HEK293 (cell line): ENCODE data around the gene ESR2.

Source experiments
- SCRT1 ChIP-seq: fragments of 450-650 bp; formaldehyde crosslinking; IDR thresholded peaks from 2 replicates; pipeline ENCODE4 v1.5.1; 2016; ENCODE audit warnings: missing biosample characterization, missing genetic modification characterization, borderline replicate concordance
- ZFP69B ChIP-seq: fragments of 450-650 bp; formaldehyde crosslinking; IDR thresholded peaks from 2 replicates; pipeline ENCODE4 v1.5.1; 2016; ENCODE audit warnings: missing biosample characterization, missing genetic modification characterization
- ZNF138 ChIP-seq: fragments of 450-650 bp; formaldehyde crosslinking; IDR thresholded peaks from 2 replicates; pipeline ENCODE4 v1.5.1; 2016; ENCODE audit warnings: missing biosample characterization, missing genetic modification characterization, borderline replicate concordance
- ZNF184 ChIP-seq: fragments of 450-650 bp; IDR thresholded peaks from 2 replicates; pipeline ENCODE4 v1.5.1; 2018; ENCODE audit warnings: missing biosample characterization, mild to moderate bottlenecking, missing genetic modification characterization
- ZNF24 ChIP-seq: fragments of 450-650 bp; formaldehyde crosslinking; IDR thresholded peaks from 2 replicates; pipeline ENCODE4 v1.5.1; 2016; ENCODE audit warnings: missing biosample characterization, missing genetic modification characterization
- ZNF274 ChIP-seq, 2 experiments: fragments of 200-500 bp in 1 of 2; fragments of 450-650 bp in 1 of 2; sonication (Bioruptor generic) in 1 of 2; formaldehyde crosslinking in 1 of 2; IDR thresholded peaks; 2 replicates each; pipeline versions ENCODE4 v1.5.1 to v1.6.1; 2014 to 2016; ENCODE audit warnings: borderline replicate concordance in 1 of 2, inconsistent platforms in 1 of 2, low read length in 1 of 2, missing biosample characterization in 1 of 2, missing genetic modification characterization in 1 of 2
- ZNF510 ChIP-seq: fragments of 450-650 bp; formaldehyde crosslinking; IDR thresholded peaks from 2 replicates; pipeline ENCODE4 v1.5.1; 2018; ENCODE audit warnings: mild to moderate bottlenecking, missing genetic modification characterization, missing biosample characterization; ENCODE audit not compliant: insufficient replicate concordance
- ZNF623 ChIP-seq: fragments of 450-650 bp; formaldehyde crosslinking; IDR thresholded peaks from 2 replicates; pipeline ENCODE4 v1.5.1; 2016; ENCODE audit warnings: missing biosample characterization, missing genetic modification characterization
- ZNF639 ChIP-seq: fragments of 450-650 bp; formaldehyde crosslinking; IDR thresholded peaks from 2 replicates; pipeline ENCODE4 v1.5.1; 2016; ENCODE audit warnings: missing biosample characterization, missing genetic modification characterization
- ZNF747 ChIP-seq: fragments of 450-650 bp; formaldehyde crosslinking; IDR thresholded peaks from 2 replicates; pipeline ENCODE4 v1.5.1; 2016; ENCODE audit warnings: missing biosample characterization, missing genetic modification characterization
- TF ChIP-seq, protein P1 (sequence below): fragments of 450-650 bp; formaldehyde crosslinking; IDR thresholded peaks from 2 replicates; pipeline ENCODE4 v1.5.1; 2016; ENCODE audit warnings: missing biosample characterization, missing genetic modification characterization, low read depth
- TF ChIP-seq, protein P2 (sequence below): fragments of 450-650 bp; formaldehyde crosslinking; IDR thresholded peaks from 2 replicates; pipeline ENCODE4 v1.5.1; 2016; ENCODE audit warnings: missing biosample characterization, missing genetic modification characterization
- TF ChIP-seq, protein P3 (sequence below): fragments of 450-650 bp; formaldehyde crosslinking; conservative IDR thresholded peaks from 2 replicates; pipeline ENCODE4 v1.5.1; 2016; ENCODE audit warnings: low read depth, missing biosample characterization, missing genetic modification characterization

DNA sequence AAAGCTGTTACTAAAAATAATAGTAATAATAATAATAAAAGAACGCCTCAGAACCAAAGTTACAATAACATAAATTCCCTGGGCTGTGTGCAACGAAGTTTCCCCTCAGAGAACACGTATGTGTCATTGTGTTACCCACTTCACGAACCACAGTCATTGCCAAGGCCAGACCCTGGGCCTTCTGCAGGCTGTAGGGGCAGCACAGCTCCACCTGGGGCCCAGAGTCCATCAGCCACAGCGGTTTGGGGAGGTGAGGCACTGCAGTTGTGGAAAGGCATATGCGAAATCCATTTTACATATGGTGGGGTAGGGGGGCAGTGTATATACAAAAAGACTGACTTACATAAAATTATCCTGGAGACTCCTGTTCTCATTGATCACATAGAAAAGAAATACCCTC is 56.1 kb downstream of the ESR2 start:
- no peak for TF ChIP-seq ZNF24
- TF ChIP-seq, protein P1, sequence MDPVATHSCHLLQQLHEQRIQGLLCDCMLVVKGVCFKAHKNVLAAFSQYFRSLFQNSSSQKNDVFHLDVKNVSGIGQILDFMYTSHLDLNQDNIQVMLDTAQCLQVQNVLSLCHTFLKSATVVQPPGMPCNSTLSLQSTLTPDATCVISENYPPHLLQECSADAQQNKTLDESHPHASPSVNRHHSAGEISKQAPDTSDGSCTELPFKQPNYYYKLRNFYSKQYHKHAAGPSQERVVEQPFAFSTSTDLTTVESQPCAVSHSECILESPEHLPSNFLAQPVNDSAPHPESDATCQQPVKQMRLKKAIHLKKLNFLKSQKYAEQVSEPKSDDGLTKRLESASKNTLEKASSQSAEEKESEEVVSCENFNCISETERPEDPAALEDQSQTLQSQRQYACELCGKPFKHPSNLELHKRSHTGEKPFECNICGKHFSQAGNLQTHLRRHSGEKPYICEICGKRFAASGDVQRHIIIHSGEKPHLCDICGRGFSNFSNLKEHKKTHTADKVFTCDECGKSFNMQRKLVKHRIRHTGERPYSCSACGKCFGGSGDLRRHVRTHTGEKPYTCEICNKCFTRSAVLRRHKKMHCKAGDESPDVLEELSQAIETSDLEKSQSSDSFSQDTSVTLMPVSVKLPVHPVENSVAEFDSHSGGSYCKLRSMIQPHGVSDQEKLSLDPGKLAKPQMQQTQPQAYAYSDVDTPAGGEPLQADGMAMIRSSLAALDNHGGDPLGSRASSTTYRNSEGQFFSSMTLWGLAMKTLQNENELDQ (tag by site-specific recombination), result no peak
- TF ChIP-seq, protein P2, sequence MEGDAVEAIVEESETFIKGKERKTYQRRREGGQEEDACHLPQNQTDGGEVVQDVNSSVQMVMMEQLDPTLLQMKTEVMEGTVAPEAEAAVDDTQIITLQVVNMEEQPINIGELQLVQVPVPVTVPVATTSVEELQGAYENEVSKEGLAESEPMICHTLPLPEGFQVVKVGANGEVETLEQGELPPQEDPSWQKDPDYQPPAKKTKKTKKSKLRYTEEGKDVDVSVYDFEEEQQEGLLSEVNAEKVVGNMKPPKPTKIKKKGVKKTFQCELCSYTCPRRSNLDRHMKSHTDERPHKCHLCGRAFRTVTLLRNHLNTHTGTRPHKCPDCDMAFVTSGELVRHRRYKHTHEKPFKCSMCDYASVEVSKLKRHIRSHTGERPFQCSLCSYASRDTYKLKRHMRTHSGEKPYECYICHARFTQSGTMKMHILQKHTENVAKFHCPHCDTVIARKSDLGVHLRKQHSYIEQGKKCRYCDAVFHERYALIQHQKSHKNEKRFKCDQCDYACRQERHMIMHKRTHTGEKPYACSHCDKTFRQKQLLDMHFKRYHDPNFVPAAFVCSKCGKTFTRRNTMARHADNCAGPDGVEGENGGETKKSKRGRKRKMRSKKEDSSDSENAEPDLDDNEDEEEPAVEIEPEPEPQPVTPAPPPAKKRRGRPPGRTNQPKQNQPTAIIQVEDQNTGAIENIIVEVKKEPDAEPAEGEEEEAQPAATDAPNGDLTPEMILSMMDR (tag by site-specific recombination), result no peak
- no peak for TF ChIP-seq SCRT1 (tag by site-specific recombination)
- no peak for TF ChIP-seq ZNF747
- no peak for TF ChIP-seq ZNF274 (IDR thresholded peaks at IDR 0.05; ENCODE audit: low read length)
- TF ChIP-seq ZNF274 (tag by site-specific recombination; IDR thresholded peaks at IDR 0.05; ENCODE audit: borderline replicate concordance), result no peak
- no peak for TF ChIP-seq ZNF510
- no peak for TF ChIP-seq ZNF623 (tag by site-specific recombination)
- TF ChIP-seq ZNF184 (tag by site-specific recombination), result no peak
- no peak for TF ChIP-seq ZNF138 (tag by site-specific recombination)
- TF ChIP-seq ZFP69B, result no peak
- TF ChIP-seq, protein P3, sequence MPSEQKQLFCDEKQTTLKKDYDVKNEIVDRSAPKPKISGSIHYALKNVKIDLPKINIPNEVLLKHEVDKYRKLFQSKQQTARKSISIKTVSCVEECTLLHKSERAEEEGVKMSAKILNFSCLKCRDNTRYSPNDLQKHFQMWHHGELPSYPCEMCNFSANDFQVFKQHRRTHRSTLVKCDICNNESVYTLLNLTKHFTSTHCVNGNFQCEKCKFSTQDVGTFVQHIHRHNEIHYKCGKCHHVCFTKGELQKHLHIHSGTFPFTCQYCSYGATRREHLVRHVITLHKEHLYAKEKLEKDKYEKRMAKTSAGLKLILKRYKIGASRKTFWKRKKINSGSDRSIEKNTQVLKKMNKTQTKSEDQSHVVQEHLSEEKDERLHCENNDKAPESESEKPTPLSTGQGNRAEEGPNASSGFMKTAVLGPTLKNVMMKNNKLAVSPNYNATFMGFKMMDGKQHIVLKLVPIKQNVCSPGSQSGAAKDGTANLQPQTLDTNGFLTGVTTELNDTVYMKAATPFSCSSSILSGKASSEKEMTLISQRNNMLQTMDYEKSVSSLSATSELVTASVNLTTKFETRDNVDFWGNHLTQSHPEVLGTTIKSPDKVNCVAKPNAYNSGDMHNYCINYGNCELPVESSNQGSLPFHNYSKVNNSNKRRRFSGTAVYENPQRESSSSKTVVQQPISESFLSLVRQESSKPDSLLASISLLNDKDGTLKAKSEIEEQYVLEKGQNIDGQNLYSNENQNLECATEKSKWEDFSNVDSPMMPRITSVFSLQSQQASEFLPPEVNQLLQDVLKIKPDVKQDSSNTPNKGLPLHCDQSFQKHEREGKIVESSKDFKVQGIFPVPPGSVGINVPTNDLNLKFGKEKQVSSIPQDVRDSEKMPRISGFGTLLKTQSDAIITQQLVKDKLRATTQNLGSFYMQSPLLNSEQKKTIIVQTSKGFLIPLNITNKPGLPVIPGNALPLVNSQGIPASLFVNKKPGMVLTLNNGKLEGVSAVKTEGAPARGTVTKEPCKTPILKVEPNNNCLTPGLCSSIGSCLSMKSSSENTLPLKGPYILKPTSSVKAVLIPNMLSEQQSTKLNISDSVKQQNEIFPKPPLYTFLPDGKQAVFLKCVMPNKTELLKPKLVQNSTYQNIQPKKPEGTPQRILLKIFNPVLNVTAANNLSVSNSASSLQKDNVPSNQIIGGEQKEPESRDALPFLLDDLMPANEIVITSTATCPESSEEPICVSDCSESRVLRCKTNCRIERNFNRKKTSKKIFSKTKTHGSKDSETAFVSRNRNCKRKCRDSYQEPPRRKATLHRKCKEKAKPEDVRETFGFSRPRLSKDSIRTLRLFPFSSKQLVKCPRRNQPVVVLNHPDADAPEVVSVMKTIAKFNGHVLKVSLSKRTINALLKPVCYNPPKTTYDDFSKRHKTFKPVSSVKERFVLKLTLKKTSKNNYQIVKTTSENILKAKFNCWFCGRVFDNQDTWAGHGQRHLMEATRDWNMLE, result no peak
- TF ChIP-seq ZNF639 (tag by site-specific recombination), result no peak
